Panc1 (cell line): ENCODE measurements around the gene MEGF9. TPM values are rescaled to one million over a fixed set of nuclear protein-coding genes. Genes with fewer than 3 reads are reported as not detected.

ENCODE experiments used
- ATAC-seq: fragments of 200-7000 bp; cut with Tn5 transposase; 2 replicates; pipeline ENCODE4 v1.9.1; 2020; ENCODE audit warnings: mild to moderate bottlenecking, moderate library complexity
- BruUV-seq: library from RNA; stranded (reverse); fragments of 400-500 nt; replicated peaks from 2 replicates; lab custom pipeline; 2021; lab: Mats Ljungman, UMichigan
- CTCF ChIA-PET: fragments of 300-600 bp; sonication (Branson Sonifier 250); formaldehyde crosslinking; loops from one replicate; lab custom pipeline; 2022; ENCODE audit warnings: antibody characterized with exemption; lab: Charles Lee
- POLR2A ChIA-PET: fragments of 300-600 bp; sonication (Branson Sonifier 250); formaldehyde crosslinking; loops from one replicate; lab custom pipeline; 2022; ENCODE audit warnings: antibody characterized with exemption; lab: Charles Lee
- DNase-seq: peaks from one replicate; pipeline ENCODE4 v3.0.0-alpha.2; 2010; ENCODE audit warnings: low read depth, low spot score
- H3K27ac ChIP-seq: 2 replicates; pipeline ENCODE4 v1.5.1; 2011; ENCODE audit warnings: mild to moderate bottlenecking, low read length, inconsistent platforms
- H3K27me3 ChIP-seq: fragments of 200-500 bp; sonication (Bioruptor generic); 2 replicates; pipeline ENCODE4 v1.6.0; 2014; ENCODE audit warnings: low read length, inconsistent platforms; ENCODE audit not compliant: control insufficient read depth, insufficient read depth
- H3K36me3 ChIP-seq: fragments of 200-500 bp; sonication (Bioruptor generic); 2 replicates; pipeline ENCODE4 v1.5.1; 2014; ENCODE audit warnings: inconsistent platforms, mild to moderate bottlenecking, low read length, moderate library complexity; ENCODE audit not compliant: control insufficient read depth, insufficient read depth
- H3K4me1 ChIP-seq: 2 replicates; pipeline ENCODE4 v1.5.1; 2011; ENCODE audit warnings: inconsistent platforms, mild to moderate bottlenecking, low read length, moderate library complexity; ENCODE audit not compliant: control insufficient read depth, insufficient read depth
- H3K4me3 ChIP-seq, 2 experiments: 2 replicates each; pipeline ENCODE4 v1.5.1; 2011 to 2012; ENCODE audit warnings: low read depth in 2 of 2, low read length in 2 of 2, mild to moderate bottlenecking in 2 of 2, inconsistent platforms in 1 of 2, moderate library complexity in 1 of 2
- H3K9me3 ChIP-seq: fragments of 200-500 bp; sonication (Bioruptor generic); 2 replicates; pipeline ENCODE4 v1.5.1; 2014; ENCODE audit warnings: low read depth, mild to moderate bottlenecking, inconsistent platforms, low read length, moderate library complexity; ENCODE audit not compliant: control insufficient read depth, insufficient read depth
- CTCF ChIP-seq: fragments of 450-650 bp; IDR thresholded peaks from 2 replicates; pipeline ENCODE4 v1.5.1; 2017; ENCODE audit warnings: mild to moderate bottlenecking
- POLR2AphosphoS5 ChIP-seq: IDR thresholded peaks from 2 replicates; pipeline ENCODE4 v1.6.1; 2012; ENCODE audit warnings: mild to moderate bottlenecking, low read depth, low read length, moderate library complexity
- REST ChIP-seq, 2 experiments: IDR thresholded peaks; 2 replicates each; pipeline ENCODE4 v1.6.1; 2011 to 2012; ENCODE audit warnings: low read depth in 2 of 2, control low read depth in 1 of 2, low read length in 1 of 2, mild to moderate bottlenecking in 1 of 2, moderate library complexity in 1 of 2; ENCODE audit not compliant: insufficient read depth in 1 of 2
- SIN3A ChIP-seq: IDR thresholded peaks from 2 replicates; pipeline ENCODE4 v1.6.1; 2012; ENCODE audit warnings: low read depth, mild to moderate bottlenecking, low read length, moderate library complexity, borderline replicate concordance; ENCODE audit not compliant: insufficient read depth
- TCF7L2 ChIP-seq: IDR thresholded peaks from 2 replicates; pipeline ENCODE4 v1.6.1; 2011; ENCODE audit warnings: mild to moderate bottlenecking, low read depth, low read length, inconsistent platforms
- in situ Hi-C: cut with HindIII; loops from 2 replicates; pipeline ENCODE4 v1.10.0; 2016; ENCODE audit warnings: low sequenced_read_pairs, low pct_unique_long_range_greater_than_20kb
- intact Hi-C: fragments of 100-400 bp; cut with micrococcal nuclease; formaldehyde crosslinking; loops from one replicate; pipeline ENCODE4 v1.10.0; 2022; ENCODE audit not compliant: unreplicated experiment
- total RNA-seq: library from RNA; stranded (reverse); gene quantifications from one replicate; pipeline ENCODE4 v1.2.1, GENCODE V29; 2021; ENCODE audit not compliant: unreplicated experiment

MEGF9 gene
- total RNA-seq, 1 experiment from 2014 or later, result 6.3 TPM

GRCh38 chr9:120677965-120678364 lies 36.3 kb downstream of the MEGF9 start:
- ChIA-PET CTCF (no interaction called here), POLR2A (no interaction called here)
- no peaks in the 10 kb centered on the region for H3K9me3 ChIP-seq
- intact Hi-C loops, result no loop called here
- H3K27me3 ChIP-seq, result no peaks in the 10 kb centered on the region
- ATAC-seq (no peak), DNase-seq (no peak)
- H3K4me1 ChIP-seq, result no peaks in the 10 kb centered on the region
- BruUV-seq, result no TSS peak
- in situ Hi-C loops, result no loop called here
- H3K27ac ChIP-seq, result no peak overlapping the region
- H3K36me3 ChIP-seq, result no peaks in the 10 kb centered on the region
- no peak overlapping the region for H3K4me3 ChIP-seq
- TF ChIP-seq TCF7L2 (no peak), REST (IDR thresholded peaks at IDR 0.05; ENCODE audit: insufficient read depth in 1 of 2, low read depth in 2 of 2, low read length in 1 of 2) (no peak), SIN3A (no peak), POLR2AphosphoS5 (no peak), CTCF (no peak)

GRCh38 chr9:120676767-120677402 lies 37.4 kb downstream of the MEGF9 start:
- Histone ChIP-seq H3K27ac (no peak overlapping the region), H3K4me1 (no peaks in the 10 kb centered on the region), H3K9me3 (no peaks in the 10 kb centered on the region), H3K36me3 (no peaks in the 10 kb centered on the region), H3K27me3 (no peaks in the 10 kb centered on the region), H3K4me3 (no peak overlapping the region)
- no peak for DNase-seq
- TF ChIP-seq POLR2AphosphoS5 (no peak), SIN3A (no peak), CTCF (no peak), REST (IDR thresholded peaks at IDR 0.05; ENCODE audit: insufficient read depth in 1 of 2, low read depth in 2 of 2, low read length in 1 of 2) (no peak), TCF7L2 (no peak)
- ChIA-PET POLR2A (interaction anchor here (0.6 kb wide), 1 partner anchor 24 kb away, joined by 3 read pairs; no protein-coding TSS in a partner anchor), CTCF (no interaction called here)
- no peak for ATAC-seq
- in situ Hi-C loops, result no loop called here
- intact Hi-C loops, result no loop called here
- BruUV-seq, result no TSS peak
